ENCODE data around the gene RUVBL2. TPM values are rescaled to one million over a fixed set of nuclear protein-coding genes. Genes with fewer than 3 reads are reported as not detected.
A peak's percentile ranks its signal among the peaks of the same experiment; 100 is the strongest.

Gene RUVBL2
- total RNA-seq, 1 donor from 2014 or later = 37.6 TPM

- Histone ChIP-seq H3K27ac (no peak overlapping the region), H3K27me3 (no peaks in the 10 kb centered on the region), H3K4me3 (no peak overlapping the region), H3K36me3 (no peaks in the 10 kb centered on the region), H3K9me3 (no peaks in the 10 kb centered on the region), H3K4me1 (peaks cover 5% of the 10 kb centered on the region)
- no peak for DNase-seq
- intact Hi-C loops (cut with DNase I) = no loop called here
- no peak for TF ChIP-seq CTCF (IDR thresholded peaks at IDR 0.05)
- ATAC-seq = no peak
These were observed 43.5 kb upstream of the RUVBL2 start for GRCh38 chr19:48950159-48950558.

- TF ChIP-seq CTCF (IDR thresholded peaks at IDR 0.05) = no peak
- intact Hi-C loops (cut with DNase I) = no loop called here
- Histone ChIP-seq H3K4me1 (peaks cover 10% of the 10 kb centered on the region), H3K9me3 (no peaks in the 10 kb centered on the region), H3K4me3 (no peak overlapping the region), H3K36me3 (no peaks in the 10 kb centered on the region), H3K27me3 (no peaks in the 10 kb centered on the region), H3K27ac (no peak overlapping the region)
- DNase-seq (no peak), ATAC-seq (no peak)
These were observed 42.7 kb upstream of the RUVBL2 start for GRCh38 chr19:48950830-48951519.

GRCh38 chr19:48953141-48953540 is 40.5 kb upstream of the RUVBL2 start:
- Histone ChIP-seq H3K4me3 (no peak overlapping the region), H3K36me3 (peaks cover 5% of the 10 kb centered on the region), H3K27me3 (no peaks in the 10 kb centered on the region), H3K27ac (no peak overlapping the region), H3K9me3 (no peaks in the 10 kb centered on the region), H3K4me1 (peaks cover 13% of the 10 kb centered on the region)
- DNase-seq = no peak
- TF ChIP-seq CTCF (IDR thresholded peaks at IDR 0.05) = no peak
- ATAC-seq = no peak
- intact Hi-C loops (cut with DNase I) = no loop called here

GRCh38 chr19:48953990-48954594 is 39.6 kb upstream of the RUVBL2 start:
- H3K27me3 ChIP-seq = no peaks in the 10 kb centered on the region
- H3K9me3 ChIP-seq = no peaks in the 10 kb centered on the region
- H3K27ac ChIP-seq = peak overlapping the region; percentile 92
- DNase-seq (no peak), ATAC-seq (no peak)
- intact Hi-C loops (cut with DNase I) = no loop called here
- H3K4me1 ChIP-seq = peaks cover 13% of the 10 kb centered on the region
- TF ChIP-seq CTCF (IDR thresholded peaks at IDR 0.05) = no peak
- peaks cover 9% of the 10 kb centered on the region for H3K36me3 ChIP-seq
- peak overlapping the region; percentile 97 for H3K4me3 ChIP-seq

- Histone ChIP-seq H3K9me3 (no peaks in the 10 kb centered on the region), H3K27ac (peak within 1 kb of the TSS; percentile 92), H3K4me1 (peaks cover 13% of the 10 kb centered on the region), H3K36me3 (peaks cover 9% of the 10 kb centered on the region), H3K27me3 (no peaks in the 10 kb centered on the region), H3K4me3 (peak within 1 kb of the TSS; percentile 97)
- DNase-seq (peak; percentile 99), ATAC-seq (peak; percentile 96)
- intact Hi-C loops (cut with DNase I) = no loop called here
- no peak for TF ChIP-seq CTCF (IDR thresholded peaks at IDR 0.05)
These were observed 38.9 kb upstream of the RUVBL2 start, which contains the start of gene BAX for GRCh38 chr19:48954595-48955307. BAX (plus strand) TSS chr19:48954875; CDS start chr19:48954929, 54 bp downstream.

Data from upper lobe of right lung (tissue), 1 donor.